GM23248 (cell line): ENCODE measurements around the gene EDC4. TPM values are rescaled to one million over a fixed set of nuclear protein-coding genes. Genes with fewer than 3 reads are reported as not detected.

ENCODE experiments used
- DNase-seq: peaks from one replicate; pipeline ENCODE4 v3.0.0-alpha.2; 2015
- H2AFZ ChIP-seq: fragments of 200-600 bp; sonication (generic); 2 replicates; pipeline ENCODE4 v1.6.1; 2016; ENCODE audit warnings: antibody characterized with exemption
- H3F3A ChIP-seq: fragments of 200-600 bp; sonication (generic); 2 replicates; pipeline ENCODE4 v1.6.1; 2016; ENCODE audit warnings: mild to moderate bottlenecking, antibody characterized with exemption, mixed run types; ENCODE audit not compliant: insufficient read depth
- H3K27ac ChIP-seq: fragments of 200-600 bp; sonication (generic); 2 replicates; pipeline ENCODE4 v1.5.1; 2016; ENCODE audit warnings: mild to moderate bottlenecking
- H3K27me3 ChIP-seq: fragments of 200-600 bp; sonication (generic); replicated peaks from 2 replicates; pipeline ENCODE4 v1.6.1; 2016; ENCODE audit warnings: mild to moderate bottlenecking; ENCODE audit not compliant: insufficient read depth
- H3K36me3 ChIP-seq: fragments of 200-600 bp; sonication (generic); 2 replicates; pipeline ENCODE4 v1.6.1; 2016; ENCODE audit warnings: low read depth, mild to moderate bottlenecking
- H3K4me1 ChIP-seq: fragments of 200-600 bp; sonication (generic); 2 replicates; pipeline ENCODE4 v1.6.1; 2016; ENCODE audit warnings: mild to moderate bottlenecking; ENCODE audit not compliant: insufficient read depth
- H3K4me2 ChIP-seq: fragments of 200-600 bp; sonication (generic); one replicate; pipeline ENCODE4 v1.6.1; 2016; ENCODE audit warnings: mild to moderate bottlenecking; ENCODE audit not compliant: unreplicated experiment
- H3K4me3 ChIP-seq: fragments of 200-600 bp; sonication (generic); 2 replicates; pipeline ENCODE4 v1.5.1; 2016; ENCODE audit warnings: mild to moderate bottlenecking
- H3K79me2 ChIP-seq: fragments of 200-600 bp; sonication (generic); 2 replicates; pipeline ENCODE4 v1.6.1; 2016; ENCODE audit warnings: mild to moderate bottlenecking; ENCODE audit not compliant: insufficient read depth
- H3K9ac ChIP-seq: fragments of 200-600 bp; sonication (generic); 2 replicates; pipeline ENCODE4 v1.6.1; 2016; ENCODE audit warnings: mild to moderate bottlenecking
- H3K9me2 ChIP-seq: fragments of 200-600 bp; sonication (generic); 2 replicates; pipeline ENCODE4 v1.6.1; 2016; ENCODE audit warnings: mixed run types, mild to moderate bottlenecking, moderate library complexity; ENCODE audit not compliant: insufficient read depth
- H3K9me3 ChIP-seq: fragments of 200-600 bp; sonication (generic); one replicate; pipeline ENCODE4 v1.6.1; 2017; ENCODE audit warnings: low read depth
- H4K20me1 ChIP-seq: fragments of 200-600 bp; sonication (generic); 2 replicates; pipeline ENCODE4 v1.6.0; 2016; ENCODE audit not compliant: insufficient read depth
- EZH2 ChIP-seq: fragments of 200-600 bp; sonication (generic); IDR thresholded peaks from 2 replicates; pipeline ENCODE4 v1.6.1; 2018; ENCODE audit warnings: antibody characterized with exemption, mild to moderate bottlenecking; ENCODE audit not compliant: insufficient read depth, poor library complexity, severe bottlenecking
- EZH2phosphoT487 ChIP-seq: fragments of 200-600 bp; sonication (generic); IDR thresholded peaks from 2 replicates; pipeline ENCODE4 v1.6.1; 2018; ENCODE audit warnings: antibody characterized with exemption, moderate library complexity, mild to moderate bottlenecking, low read depth; ENCODE audit not compliant: insufficient read depth
- WGBS, 2 experiments: methylation state at CpG; one replicate each; pipeline ENCODE4 v1.1.6; 2015 to 2017; ENCODE audit warnings: low lambda C conversion rate in 2 of 2, low coverage in 1 of 2; ENCODE audit errors: missing lambda C conversion rate in 2 of 2; 5-methylcytosine and 5-hydroxymethylcytosine counted together
- in situ Hi-C: fragments of 300-500 bp; cut with MboI; formaldehyde crosslinking; loops from 2 replicates; pipeline ENCODE4 v1.15.0; 2020
- polyA plus RNA-seq: library from polyadenylated mRNA; unstranded; fragments of >200 nt; fragmentation: Nextera tagmentation; extraction: Ambion mirVana; gene quantifications from 2 replicates; pipeline ENCODE4 v1.2.1, GENCODE V29; 2016
- total RNA-seq: library from RNA; depleted of rRNA; stranded (reverse); fragments of >200 nt; shearing (Covaris generic); gene quantifications from 2 replicates; pipeline ENCODE4 v1.2.3, GENCODE V29; 2014

Gene EDC4
- total and polyA plus RNA-seq, 2 experiments from 2014 or later = 39.9 to 48.5 TPM

DNA sequence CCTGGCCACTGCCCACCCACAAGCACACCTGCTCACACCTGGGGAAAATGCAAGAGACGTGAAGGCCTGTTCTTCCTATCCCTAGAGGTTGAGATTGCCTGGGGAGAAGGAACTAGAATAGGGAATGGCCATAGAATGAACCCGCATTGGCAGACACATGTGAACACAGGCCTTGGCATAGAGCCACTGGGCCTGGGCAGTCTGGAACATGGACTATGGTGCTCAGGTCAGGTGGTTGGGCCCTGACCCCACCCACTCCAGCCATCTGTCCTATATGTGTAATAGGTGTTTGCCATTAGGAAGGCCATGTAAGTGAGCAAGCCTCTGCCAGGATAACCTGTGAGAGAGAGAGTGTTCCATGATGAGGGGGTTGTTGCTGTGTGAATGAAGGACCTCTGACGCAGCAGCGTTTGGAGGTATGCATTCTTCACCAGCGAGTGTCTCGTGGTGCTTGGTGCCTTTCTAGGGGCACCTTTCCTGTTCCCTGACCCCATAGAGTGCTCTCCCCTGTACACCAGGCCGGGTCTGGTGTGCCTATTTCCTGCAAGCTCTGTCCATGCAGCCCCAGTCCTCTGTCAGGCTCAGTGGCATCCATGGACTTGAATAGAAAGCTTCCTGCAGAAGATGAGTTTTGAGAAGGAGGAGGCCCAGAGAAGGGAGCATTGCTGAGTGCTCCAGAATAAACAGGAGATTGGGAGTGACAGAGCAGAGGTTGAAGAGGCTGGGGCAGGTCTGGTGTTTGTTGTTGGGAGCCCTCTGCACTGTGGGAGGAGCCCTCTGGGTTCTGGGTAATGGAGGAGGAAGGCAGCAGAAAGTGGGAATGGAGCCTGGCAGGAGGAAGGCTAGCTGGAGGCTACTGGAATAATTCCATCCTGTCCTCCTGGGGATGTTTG lies 43.2 kb downstream of the EDC4 start:
- no peak overlapping the region for H3K4me2 ChIP-seq
- H3K9me3 ChIP-seq = no peaks in the 10 kb centered on the region
- no peak overlapping the region for H3K4me3 ChIP-seq
- no peaks in the 10 kb centered on the region for H3K36me3 ChIP-seq
- in situ Hi-C loops = no loop called here
- no peaks in the 10 kb centered on the region for H3K9me2 ChIP-seq
- H3K9ac ChIP-seq = no peak overlapping the region
- peaks cover 29% of the 10 kb centered on the region for H3F3A ChIP-seq
- TF ChIP-seq EZH2 (no peak), EZH2phosphoT487 (no peak)
- no peak for DNase-seq
- no peaks in the 10 kb centered on the region for H3K27me3 ChIP-seq
- 91 to 94% methylated on average over 7 of the region's 7 CpGs for WGBS, 2 experiments
- H2AFZ ChIP-seq = no peak overlapping the region
- peaks cover 16% of the 10 kb centered on the region; the same call in 1 of the 2 replicates for H4K20me1 ChIP-seq
- H3K27ac ChIP-seq = no peak overlapping the region
- H3K79me2 ChIP-seq = peaks cover 69% of the 10 kb centered on the region
- peaks cover 15% of the 10 kb centered on the region for H3K4me1 ChIP-seq

DNA sequence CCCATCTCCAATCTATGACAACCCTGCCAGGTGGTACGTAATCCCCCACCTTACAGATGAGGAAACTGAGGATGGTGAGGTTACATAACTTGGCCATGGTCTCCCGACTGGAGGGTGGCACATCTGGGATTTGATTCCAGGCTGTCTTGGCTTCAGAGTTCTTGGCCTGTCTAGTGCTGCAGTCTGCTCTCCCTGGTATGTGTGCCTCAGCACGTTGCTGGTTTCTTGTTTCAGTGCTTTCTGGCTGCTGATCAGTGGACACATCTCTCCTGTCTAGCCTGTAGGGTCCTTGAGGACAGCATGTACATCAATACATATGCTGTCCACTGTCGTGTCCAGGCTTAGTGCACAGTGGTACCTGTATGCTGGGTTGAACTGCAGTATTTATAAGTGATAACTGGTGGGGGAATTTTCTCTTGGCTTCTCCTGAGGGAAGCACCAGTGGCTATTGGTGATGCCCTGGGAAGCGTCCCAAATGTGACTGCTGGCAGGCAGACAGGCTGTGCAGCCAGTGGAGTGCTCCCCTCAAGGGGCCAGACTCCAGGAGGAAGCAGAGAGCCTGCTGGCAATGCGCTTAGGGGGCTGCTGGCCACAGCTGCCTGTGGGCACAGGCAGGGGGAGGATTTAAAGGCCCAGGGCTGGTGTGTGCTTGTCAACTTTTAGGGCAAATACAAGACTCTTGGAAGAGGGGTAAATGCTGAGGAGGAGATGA lies 44.4 kb downstream of the EDC4 start:
- 20 to 22% methylated on average over 6 of the region's 6 CpGs for WGBS, 2 experiments
- Histone ChIP-seq H2AFZ (no peak overlapping the region), H3K79me2 (peaks cover 70% of the 10 kb centered on the region), H3K9me2 (no peaks in the 10 kb centered on the region), H3F3A (peaks cover 29% of the 10 kb centered on the region), H3K4me3 (no peak overlapping the region), H3K9ac (peak overlapping the region; percentile 21), H3K9me3 (no peaks in the 10 kb centered on the region), H3K4me2 (peak overlapping the region; percentile 42), H3K27ac (peak overlapping the region; percentile 68), H4K20me1 (peaks cover 16% of the 10 kb centered on the region; the same call in 1 of the 2 replicates), H3K27me3 (no peaks in the 10 kb centered on the region), H3K36me3 (no peaks in the 10 kb centered on the region), H3K4me1 (peaks cover 15% of the 10 kb centered on the region)
- TF ChIP-seq EZH2phosphoT487 (no peak), EZH2 (no peak)
- in situ Hi-C loops = no loop called here
- DNase-seq = peak; percentile 52

DNA sequence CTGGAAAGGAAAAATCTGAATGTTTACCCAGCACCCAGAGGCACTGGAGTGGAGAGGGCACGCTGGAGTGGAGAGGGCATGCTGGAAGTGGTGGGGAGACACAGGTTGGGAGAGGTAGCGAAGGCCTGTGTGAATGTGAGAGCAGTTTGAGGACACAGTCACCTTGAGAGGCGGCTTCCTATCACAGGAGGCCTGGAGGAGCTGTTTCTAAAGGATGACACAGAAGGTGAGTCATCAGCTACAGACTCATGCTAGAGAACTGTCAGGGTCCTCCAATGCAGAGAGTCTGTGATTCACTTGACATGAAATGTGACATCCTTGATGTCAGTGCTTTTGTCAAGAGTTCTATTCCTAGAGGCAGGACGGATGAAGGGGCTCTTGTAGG lies 45.0 kb downstream of the EDC4 start:
- in situ Hi-C loops = no loop called here
- TF ChIP-seq EZH2 (no peak), EZH2phosphoT487 (no peak)
- H3K27ac ChIP-seq = peak overlapping the region; percentile 68

GRCh38 chr16:67919622-67920221 lies 46.9 kb downstream of the EDC4 start:
- Histone ChIP-seq H4K20me1 (peaks cover 16% of the 10 kb centered on the region; the same call in 1 of the 2 replicates), H3K9ac (no peak overlapping the region), H2AFZ (no peak overlapping the region), H3K4me2 (no peak overlapping the region), H3K79me2 (peaks cover 60% of the 10 kb centered on the region), H3K27me3 (no peaks in the 10 kb centered on the region), H3F3A (peaks cover 29% of the 10 kb centered on the region), H3K4me1 (peaks cover 15% of the 10 kb centered on the region), H3K36me3 (no peaks in the 10 kb centered on the region), H3K27ac (no peak overlapping the region), H3K9me3 (no peaks in the 10 kb centered on the region), H3K4me3 (no peak overlapping the region), H3K9me2 (no peaks in the 10 kb centered on the region)
- in situ Hi-C loops = loop anchor here (10.0 kb wide), 1 partner anchor 105 kb away; no protein-coding TSS in a partner anchor
- 51 to 56% methylated on average over 6 of the region's 6 CpGs for WGBS, 2 experiments
- peak; percentile 52 for DNase-seq
- TF ChIP-seq EZH2 = no peak
- TF ChIP-seq EZH2phosphoT487 = no peak

More for the DNA sequence above, 45.0 kb downstream of the EDC4 start:
- peaks cover 70% of the 10 kb centered on the region for H3K79me2 ChIP-seq
- WGBS, 2 experiments = 28 to 31% methylated on average over 4 of the region's 4 CpGs
- H2AFZ ChIP-seq = no peak overlapping the region
- H3K27me3 ChIP-seq = no peaks in the 10 kb centered on the region
- H3K9me3 ChIP-seq = no peaks in the 10 kb centered on the region
- H3K9me2 ChIP-seq = no peaks in the 10 kb centered on the region
- H3K9ac ChIP-seq = peak overlapping the region; percentile 21
- peaks cover 15% of the 10 kb centered on the region for H3K4me1 ChIP-seq
- peaks cover 16% of the 10 kb centered on the region; the same call in 1 of the 2 replicates for H4K20me1 ChIP-seq
- peaks cover 29% of the 10 kb centered on the region for H3F3A ChIP-seq
- H3K36me3 ChIP-seq = no peaks in the 10 kb centered on the region
- H3K4me2 ChIP-seq = peak overlapping the region; percentile 42
- DNase-seq = peak; percentile 97
- H3K4me3 ChIP-seq = no peak overlapping the region
